Measurements from ENCODE around the gene KIAA0930.

DNA sequence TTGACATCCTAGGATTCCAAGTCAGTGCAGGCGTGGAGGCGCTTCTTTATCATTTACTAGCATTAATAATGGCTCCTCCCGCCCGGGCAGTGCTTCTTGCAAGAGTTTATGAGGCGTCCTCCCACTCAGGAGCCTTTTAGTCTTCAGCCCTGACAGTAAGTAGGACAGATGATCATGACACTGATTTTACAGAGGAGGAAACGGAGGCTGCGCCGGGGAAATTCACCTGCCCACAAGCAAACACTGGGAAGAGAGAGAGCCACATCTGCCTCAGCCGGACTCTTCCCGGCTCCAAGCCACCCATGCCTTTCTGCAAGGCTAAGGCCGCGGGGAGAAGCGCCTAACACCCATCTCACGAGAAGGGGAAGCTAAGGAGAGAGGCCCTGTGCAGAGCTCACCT is 35.9 kb downstream of the KIAA0930 start:
- TF ChIP-seq POLR2A (IDR thresholded peaks at IDR 0.05; ENCODE audit: low read depth, low read length) = no peak
- TF ChIP-seq POLR2AphosphoS5 (IDR thresholded peaks at IDR 0.05; ENCODE audit: low read depth, low read length) = no peak
- TF ChIP-seq TAF1 (IDR thresholded peaks at IDR 0.05; ENCODE audit: low read depth, low read length) = no peak
